Keratinocyte (primary cell): ENCODE data around the gene CD63. TPM values are rescaled to one million over a fixed set of nuclear protein-coding genes. Genes with fewer than 3 reads are reported as not detected.

Experiments used
- DNase-seq: peaks from one replicate; pipeline ENCODE4 v3.0.0-alpha.2; 2011; ENCODE audit warnings: low read depth, missing footprints, low spot score
- FAIRE-seq: peaks from 2 replicates; lab custom pipeline; 2011; peaks lifted over from hg19 to GRCh38; lab: Jason Lieb, UNC
- H2AFZ ChIP-seq: 2 replicates; pipeline ENCODE4 v1.6.0; 2012; ENCODE audit warnings: low read length, control low read depth, inconsistent platforms; ENCODE audit not compliant: control insufficient read depth
- H3K27ac ChIP-seq: 2 replicates; pipeline ENCODE4 v1.5.1; 2011; ENCODE audit warnings: low read length; ENCODE audit not compliant: control insufficient read depth, insufficient read depth
- H3K27me3 ChIP-seq: 3 replicates; pipeline ENCODE4 v1.6.0; 2011; ENCODE audit warnings: low read length; ENCODE audit not compliant: control insufficient read depth, insufficient read depth; ENCODE audit errors: extremely low read depth
- H3K36me3 ChIP-seq, 2 experiments: 2 replicates in 1 of 2; 3 replicates in 1 of 2; pipeline ENCODE4 v1.5.1; 2011; ENCODE audit warnings: low read length in 2 of 2, mild to moderate bottlenecking in 1 of 2; ENCODE audit not compliant: control insufficient read depth in 2 of 2, insufficient read depth in 2 of 2; ENCODE audit errors: extremely low read depth in 1 of 2
- H3K4me1 ChIP-seq: 3 replicates; pipeline ENCODE4 v1.5.1; 2011; ENCODE audit warnings: low read length; ENCODE audit not compliant: control insufficient read depth, insufficient read depth; ENCODE audit errors: extremely low read depth
- H3K4me2 ChIP-seq: 3 replicates; pipeline ENCODE4 v1.6.0; 2011; ENCODE audit warnings: low read depth, low read length; ENCODE audit not compliant: control insufficient read depth, insufficient read depth; ENCODE audit errors: extremely low read depth
- H3K4me3 ChIP-seq, 3 experiments: fragments of 200-600 bp in 1 of 3; sonication (generic) in 1 of 3; 2 replicates in 2 of 3; 3 replicates in 1 of 3; pipeline ENCODE4 v1.5.1; 2011 to 2016; ENCODE audit warnings: low read length in 3 of 3, mild to moderate bottlenecking in 3 of 3, control low read depth in 2 of 3, inconsistent platforms in 1 of 3, low read depth in 1 of 3, mixed read lengths in 1 of 3, mixed run types in 1 of 3, moderate library complexity in 1 of 3; ENCODE audit not compliant: control insufficient read depth in 2 of 3, insufficient read depth in 2 of 3; ENCODE audit errors: extremely low read depth in 1 of 3
- H3K79me2 ChIP-seq: 2 replicates; pipeline ENCODE4 v1.6.0; 2012; ENCODE audit warnings: low read length; ENCODE audit not compliant: control insufficient read depth, insufficient read depth
- H3K9ac ChIP-seq: 3 replicates; pipeline ENCODE4 v1.6.0; 2011; ENCODE audit warnings: low read length; ENCODE audit not compliant: control insufficient read depth, insufficient read depth; ENCODE audit errors: extremely low read depth
- H3K9me1 ChIP-seq: 3 replicates; pipeline ENCODE4 v1.6.0; 2011; ENCODE audit warnings: low read length; ENCODE audit not compliant: control insufficient read depth, insufficient read depth; ENCODE audit errors: extremely low read depth
- H3K9me3 ChIP-seq: 2 replicates; pipeline ENCODE4 v1.5.1; 2012; ENCODE audit warnings: low read depth, low read length; ENCODE audit not compliant: control insufficient read depth
- H4K20me1 ChIP-seq: 3 replicates; pipeline ENCODE4 v1.6.0; 2011; ENCODE audit warnings: low read length; ENCODE audit not compliant: control insufficient read depth, insufficient read depth; ENCODE audit errors: extremely low read depth
- CTCF ChIP-seq, 3 experiments: IDR thresholded peaks in 1 of 3; conservative IDR thresholded peaks in 1 of 3; optimal IDR thresholded peaks in 1 of 3; 2 replicates in 2 of 3; 3 replicates in 1 of 3; pipeline versions ENCODE3 to v1.5.1; 2011; ENCODE audit warnings: low read length in 3 of 3, mild to moderate bottlenecking in 3 of 3, moderate library complexity in 2 of 3, control low read depth in 1 of 3, inconsistent platforms in 1 of 3; ENCODE audit not compliant: insufficient read depth in 2 of 3; ENCODE audit errors: extremely low read depth in 1 of 3
- EZH2 ChIP-seq: IDR thresholded peaks from one replicate; pipeline ENCODE4 v1.6.1; 2012; ENCODE audit warnings: inconsistent platforms, mild to moderate bottlenecking, low read length, moderate library complexity
- dilution Hi-C: fragments of 300-500 bp; cut with MboI; formaldehyde crosslinking; loops from one replicate; pipeline ENCODE4 v1.7.0; 2020; ENCODE audit warnings: low sequenced_read_pairs; ENCODE audit not compliant: extremely low pct_ligation_motif_present
- polyA plus RNA-seq, 5 experiments: library from polyadenylated mRNA; depleted of rRNA in 3 of 5; stranded (reverse) in 3 of 5; stranded (forward) in 1 of 5; unstranded in 1 of 5; fragments of >200 nt; gene quantifications; 1 replicate in 1 of 5; 2 replicates in 3 of 5; 3 replicates in 1 of 5; pipeline versions ENCODE4 v1.2.1 to v1.2.3, GENCODE V29; 2011 to 2012; ENCODE audit warnings: missing spikeins in 2 of 5, low read depth in 1 of 5, low replicate concordance in 1 of 5

Gene CD63
- polyA plus RNA-seq, 1 donor (not counting 4 experiments of a cell fraction or from before 2014, with no cell fraction given), result 749 TPM

GRCh38 chr12:55715169-55715764, 13.5 kb downstream of the CD63 start:
- DNase-seq, result no peak
- no peak for TF ChIP-seq CTCF (optimal IDR thresholded peaks at IDR 0.05 in 1 of 3, IDR thresholded peaks at IDR 0.05 in 1 of 3, conservative IDR thresholded peaks at IDR 0.05 in 1 of 3; ENCODE audit: extremely low read depth in 1 of 3, insufficient read depth in 2 of 3, low read length in 3 of 3)
- TF ChIP-seq EZH2, result no peak
- H2AFZ ChIP-seq, result peak overlapping the region; percentile 95
- H3K9ac ChIP-seq, result no peak overlapping the region
- H3K79me2 ChIP-seq, result no peaks in the 10 kb centered on the region
- no peak for FAIRE-seq
- H3K9me3 ChIP-seq, result no peaks in the 10 kb centered on the region
- H3K27ac ChIP-seq, result peak overlapping the region; percentile 87
- peak overlapping the region in 2 of 3 experiments; percentile 45 to 72 for H3K4me3 ChIP-seq
- dilution Hi-C loops, result no loop called here
- no peaks in the 10 kb centered on the region for H3K36me3 ChIP-seq
- H3K9me1 ChIP-seq, result no peaks in the 10 kb centered on the region
- H3K27me3 ChIP-seq, result peaks cover 11% of the 10 kb centered on the region
- H3K4me2 ChIP-seq, result peak overlapping the region; percentile 71
- H4K20me1 ChIP-seq, result no peaks in the 10 kb centered on the region
- peaks cover 28% of the 10 kb centered on the region for H3K4me1 ChIP-seq

GRCh38 chr12:55713721-55714120, 15.1 kb downstream of the CD63 start:
- no peak for DNase-seq
- no peak overlapping the region for H2AFZ ChIP-seq
- H3K4me1 ChIP-seq, result peaks cover 24% of the 10 kb centered on the region
- H4K20me1 ChIP-seq, result no peaks in the 10 kb centered on the region
- no peaks in the 10 kb centered on the region for H3K79me2 ChIP-seq
- H3K36me3 ChIP-seq, result no peaks in the 10 kb centered on the region
- H3K4me3 ChIP-seq, result no peak overlapping the region
- no peaks in the 10 kb centered on the region for H3K9me3 ChIP-seq
- H3K9me1 ChIP-seq, result no peaks in the 10 kb centered on the region
- H3K4me2 ChIP-seq, result no peak overlapping the region
- no peak overlapping the region for H3K9ac ChIP-seq
- H3K27me3 ChIP-seq, result peaks cover 21% of the 10 kb centered on the region
- no peak for TF ChIP-seq EZH2
- no peak for TF ChIP-seq CTCF (optimal IDR thresholded peaks at IDR 0.05 in 1 of 3, IDR thresholded peaks at IDR 0.05 in 1 of 3, conservative IDR thresholded peaks at IDR 0.05 in 1 of 3; ENCODE audit: extremely low read depth in 1 of 3, insufficient read depth in 2 of 3, low read length in 3 of 3)
- FAIRE-seq, result no peak
- no peak overlapping the region for H3K27ac ChIP-seq
- dilution Hi-C loops, result no loop called here
